Tibial nerve (tissue), 4 donors: ENCODE data around the gene ZNF467. TPM values are rescaled to one million over a fixed set of nuclear protein-coding genes. Genes with fewer than 3 reads are reported as not detected.

Experiments
- DNase-seq, 2 donors: peaks; one replicate each; pipeline ENCODE4 v3.0.0-alpha.2; 2019; ENCODE audit warnings: low spot score in 2 of 2
- H3K27ac ChIP-seq, 4 donors: fragments of 200-600 bp; sonication (generic) in 3 of 4; one replicate each; pipeline ENCODE4 v1.5.1; 2017 to 2019; ENCODE audit warnings: mild to moderate bottlenecking in 1 of 4
- H3K27me3 ChIP-seq, 2 donors: fragments of 200-600 bp; sonication (generic) in 1 of 2; one replicate each; pipeline versions ENCODE4 v1.5.1 to v1.6.0; 2017 to 2019
- H3K36me3 ChIP-seq, 3 donors: fragments of 200-600 bp; sonication (generic); one replicate each; pipeline ENCODE4 v1.5.1; 2018 to 2019
- H3K4me1 ChIP-seq, 4 donors: fragments of 200-600 bp; sonication (generic) in 3 of 4; one replicate each; pipeline ENCODE4 v1.5.1; 2017 to 2019
- H3K4me3 ChIP-seq, 4 donors: fragments of 200-600 bp; sonication (generic) in 3 of 4; one replicate each; pipeline ENCODE4 v1.5.1; 2017 to 2019; ENCODE audit warnings: mild to moderate bottlenecking in 1 of 4, moderate library complexity in 1 of 4
- H3K9me3 ChIP-seq, 4 donors: fragments of 200-600 bp; sonication (generic) in 3 of 4; one replicate each; pipeline ENCODE4 v1.5.1; 2017 to 2019
- CTCF ChIP-seq, 5 experiments: fragments of 200-600 bp in 3 of 5; fragments of 450-650 bp in 2 of 5; sonication (generic) in 3 of 5; IDR thresholded peaks; one replicate each; pipeline ENCODE4 v1.5.1; 2016 to 2019; ENCODE audit warnings: antibody characterized with exemption in 5 of 5, mild to moderate bottlenecking in 3 of 5, moderate library complexity in 2 of 5
- EP300 ChIP-seq, 2 donors: sonication (generic); formaldehyde crosslinking; IDR thresholded peaks; one replicate each; pipeline ENCODE4 v1.6.1; 2017; ENCODE audit warnings: antibody characterized with exemption in 2 of 2, mild to moderate bottlenecking in 1 of 2
- POLR2A ChIP-seq, 2 donors: fragments of 450-650 bp; IDR thresholded peaks; one replicate each; pipeline ENCODE4 v1.6.1; 2017; ENCODE audit warnings: antibody characterized with exemption in 2 of 2, mild to moderate bottlenecking in 2 of 2, moderate library complexity in 2 of 2
- WGBS, 2 donors: methylation state at CpG; one replicate each; pipeline ENCODE4 v1.1.5; 2018; 5-methylcytosine and 5-hydroxymethylcytosine counted together
- total RNA-seq, 4 donors: library from RNA; depleted of rRNA; stranded (reverse); fragments of >200 nt; gene quantifications; one replicate each; pipeline ENCODE4 v1.1.0, GENCODE V29; 2016

ZNF467 gene
- total RNA-seq, 4 donors from 2014 or later: 3.3 to 15.9 (median 5.5) TPM

- Histone ChIP-seq H3K9me3 (no peaks in the 10 kb centered on the region), H3K27ac (no peak overlapping the region), H3K4me1 (no peaks in the 10 kb centered on the region), H3K27me3 (peaks cover 0 to 5% of the 10 kb centered on the region in 2 donors), H3K4me3 (no peak overlapping the region), H3K36me3 (no peaks in the 10 kb centered on the region)
- TF ChIP-seq EP300 (IDR thresholded peaks at IDR 0.05) (no peak), CTCF (IDR thresholded peaks at IDR 0.05) (no peak), POLR2A (IDR thresholded peaks at IDR 0.05) (no peak)
- DNase-seq: no peak
- 73 to 81% methylated on average over 6 of the region's 7 CpGs for WGBS, 2 donors
Observed at GRCh38 chr7:149819961-149820340, 46.6 kb upstream of the ZNF467 start.

GRCh38 chr7:149819141-149819960 is 46.0 kb upstream of the ZNF467 start:
- WGBS, 2 donors: 89 to 90% methylated on average over 20 to 27 of the region's 28 CpGs
- no peak for DNase-seq

GRCh38 chr7:149818536-149818840 is 45.1 kb upstream of the ZNF467 start:
- Histone ChIP-seq H3K9me3 (no peaks in the 10 kb centered on the region), H3K4me1 (no peaks in the 10 kb centered on the region), H3K36me3 (no peaks in the 10 kb centered on the region), H3K27ac (no peak overlapping the region), H3K4me3 (no peak overlapping the region), H3K27me3 (peaks cover 0 to 5% of the 10 kb centered on the region in 2 donors)
- no peak for DNase-seq
- no peak for TF ChIP-seq CTCF (IDR thresholded peaks at IDR 0.05)
- no peak for TF ChIP-seq EP300 (IDR thresholded peaks at IDR 0.05)
- no peak for TF ChIP-seq POLR2A (IDR thresholded peaks at IDR 0.05)
- 80 to 99% methylated on average over 7 to 9 of the region's 9 CpGs for WGBS, 2 donors

More at GRCh38 chr7:149819141-149819960, 46.0 kb upstream of the ZNF467 start:
- no peaks in the 10 kb centered on the region for H3K36me3 ChIP-seq
- TF ChIP-seq CTCF (IDR thresholded peaks at IDR 0.05) (no peak), POLR2A (IDR thresholded peaks at IDR 0.05) (no peak), EP300 (IDR thresholded peaks at IDR 0.05) (no peak)
- no peak overlapping the region for H3K4me3 ChIP-seq
- peaks cover 0 to 5% of the 10 kb centered on the region in 2 donors for H3K27me3 ChIP-seq
- no peak overlapping the region for H3K27ac ChIP-seq
- no peaks in the 10 kb centered on the region for H3K4me1 ChIP-seq
- H3K9me3 ChIP-seq: no peaks in the 10 kb centered on the region

GRCh38 chr7:149817836-149818535 is 44.6 kb upstream of the ZNF467 start:
- Histone ChIP-seq H3K4me3 (no peak overlapping the region), H3K27ac (no peak overlapping the region), H3K36me3 (no peaks in the 10 kb centered on the region), H3K4me1 (no peaks in the 10 kb centered on the region), H3K9me3 (no peaks in the 10 kb centered on the region), H3K27me3 (peaks cover 0 to 5% of the 10 kb centered on the region in 2 donors)
- DNase-seq: no peak
- 82 to 83% methylated on average over 23 of the region's 23 CpGs for WGBS, 2 donors
- TF ChIP-seq POLR2A (IDR thresholded peaks at IDR 0.05) (no peak), EP300 (IDR thresholded peaks at IDR 0.05) (no peak), CTCF (IDR thresholded peaks at IDR 0.05) (no peak)

- H3K27ac ChIP-seq: no peak overlapping the region
- no peaks in the 10 kb centered on the region for H3K9me3 ChIP-seq
- no peak for DNase-seq
- WGBS, 2 donors: 29 to 56% methylated on average over 2 to 8 of the region's 8 CpGs
- TF ChIP-seq POLR2A (IDR thresholded peaks at IDR 0.05) (no peak), CTCF (IDR thresholded peaks at IDR 0.05) (no peak), EP300 (IDR thresholded peaks at IDR 0.05) (no peak)
- H3K4me3 ChIP-seq: no peak overlapping the region
- peaks cover 0 to 5% of the 10 kb centered on the region in 2 donors for H3K27me3 ChIP-seq
- H3K4me1 ChIP-seq: no peaks in the 10 kb centered on the region
- H3K36me3 ChIP-seq: no peaks in the 10 kb centered on the region
Observed at GRCh38 chr7:149817301-149817771, 43.9 kb upstream of the ZNF467 start.
